Measurements from ENCODE around the gene SLC28A1. TPM values are rescaled to one million over a fixed set of nuclear protein-coding genes. Genes with fewer than 3 reads are reported as not detected.
A peak's percentile ranks its signal among the peaks of the same experiment; 100 is the strongest.

The SLC28A1 gene
- polyA plus RNA-seq, 1 of the 3 experiments (the other 2 are of a cell fraction), result not detected

GRCh38 chr15:84961114-84961452 is 76.6 kb downstream of the SLC28A1 start (continued):
- TF ChIP-seq SIN3A (IDR thresholded peaks at IDR 0.05; ENCODE audit: borderline replicate concordance, low read depth, low read length) (no peak), RXRA (IDR thresholded peaks at IDR 0.05; ENCODE audit: borderline replicate concordance, low read depth) (no peak), GATA2 (CRISPR knock-in tag; IDR thresholded peaks at IDR 0.05) (no peak), MEF2A (IDR thresholded peaks at IDR 0.05; ENCODE audit: borderline replicate concordance, low read depth) (no peak), EZH2phosphoT487 (IDR thresholded peaks at IDR 0.05; ENCODE audit: borderline replicate concordance, low read depth) (no peak), YY1 (IDR thresholded peaks at IDR 0.05; ENCODE audit: low read depth) (no peak), IRF3 (IDR thresholded peaks at IDR 0.05; ENCODE audit: low read depth, low read length) (no peak), GABPA (IDR thresholded peaks at IDR 0.05; ENCODE audit: low read depth) (no peak), JUND (IDR thresholded peaks at IDR 0.05) (peak; percentile 68; the same call in 1 of the 2 replicates), TCF12 (IDR thresholded peaks at IDR 0.05) (0 out of 2 replicates have a peak, but pooled peaks have one; percentile 7), MXI1 (IDR thresholded peaks at IDR 0.05; ENCODE audit: low read depth, low read length) (no peak), FOXJ3 (CRISPR knock-in tag; IDR thresholded peaks at IDR 0.05) (no peak), USF2 (IDR thresholded peaks at IDR 0.05; ENCODE audit: borderline replicate concordance, low read depth, low read length) (no peak), NRF1 (IDR thresholded peaks at IDR 0.05; ENCODE audit: low read depth, low read length) (no peak), CTCF (IDR thresholded peaks at IDR 0.05) (no peak), FOSL2 (IDR thresholded peaks at IDR 0.05; ENCODE audit: borderline replicate concordance, low read depth) (peak; percentile 80), SMC3 (IDR thresholded peaks at IDR 0.05; ENCODE audit: low read depth, low read length) (no peak), RFX5 (IDR thresholded peaks at IDR 0.05; ENCODE audit: low read length) (no peak), ZBTB33 (IDR thresholded peaks at IDR 0.05; ENCODE audit: borderline replicate concordance, low read depth) (no peak)

Measured in SK-N-SH (cell line).